Thyroid gland (tissue), 4 donors: ENCODE measurements around the gene TRAF3IP1.
"Not testable (repeated sequence)": the region's sequence is repeated elsewhere in the genome, so short reads cannot be mapped to it uniquely, and the experiment has no call there.

Source experiments
- POLR2A ChIP-seq, 2 donors: fragments of 450-650 bp; IDR thresholded peaks; one replicate each; pipeline ENCODE4 v1.6.1; 2017; ENCODE audit warnings: antibody characterized with exemption in 2 of 2, mild to moderate bottlenecking in 2 of 2, moderate library complexity in 1 of 2
- TF ChIP-seq, protein P1 (sequence below), 6 experiments: fragments of 200-600 bp in 3 of 6; fragments of 450-650 bp in 3 of 6; sonication (generic) in 3 of 6; IDR thresholded peaks; one replicate each; pipeline ENCODE4 v1.5.1; 2016 to 2019; ENCODE audit warnings: antibody characterized with exemption in 6 of 6, mild to moderate bottlenecking in 2 of 6, inconsistent platforms in 1 of 6, moderate library complexity in 1 of 6

- not testable (repeated sequence) for TF ChIP-seq POLR2A (IDR thresholded peaks at IDR 0.05)
- TF ChIP-seq, protein P1, sequence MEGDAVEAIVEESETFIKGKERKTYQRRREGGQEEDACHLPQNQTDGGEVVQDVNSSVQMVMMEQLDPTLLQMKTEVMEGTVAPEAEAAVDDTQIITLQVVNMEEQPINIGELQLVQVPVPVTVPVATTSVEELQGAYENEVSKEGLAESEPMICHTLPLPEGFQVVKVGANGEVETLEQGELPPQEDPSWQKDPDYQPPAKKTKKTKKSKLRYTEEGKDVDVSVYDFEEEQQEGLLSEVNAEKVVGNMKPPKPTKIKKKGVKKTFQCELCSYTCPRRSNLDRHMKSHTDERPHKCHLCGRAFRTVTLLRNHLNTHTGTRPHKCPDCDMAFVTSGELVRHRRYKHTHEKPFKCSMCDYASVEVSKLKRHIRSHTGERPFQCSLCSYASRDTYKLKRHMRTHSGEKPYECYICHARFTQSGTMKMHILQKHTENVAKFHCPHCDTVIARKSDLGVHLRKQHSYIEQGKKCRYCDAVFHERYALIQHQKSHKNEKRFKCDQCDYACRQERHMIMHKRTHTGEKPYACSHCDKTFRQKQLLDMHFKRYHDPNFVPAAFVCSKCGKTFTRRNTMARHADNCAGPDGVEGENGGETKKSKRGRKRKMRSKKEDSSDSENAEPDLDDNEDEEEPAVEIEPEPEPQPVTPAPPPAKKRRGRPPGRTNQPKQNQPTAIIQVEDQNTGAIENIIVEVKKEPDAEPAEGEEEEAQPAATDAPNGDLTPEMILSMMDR (IDR thresholded peaks at IDR 0.05): not testable (repeated sequence)
These were observed 121.9 kb downstream of the TRAF3IP1 start for GRCh38 chr2:238442257-238442656.
